ENCODE measurements around the gene EDC4.
"Not testable (repeated sequence)": the region's sequence is repeated elsewhere in the genome, so short reads cannot be mapped to it uniquely, and the experiment has no call there.

Gene EDC4

DNA sequence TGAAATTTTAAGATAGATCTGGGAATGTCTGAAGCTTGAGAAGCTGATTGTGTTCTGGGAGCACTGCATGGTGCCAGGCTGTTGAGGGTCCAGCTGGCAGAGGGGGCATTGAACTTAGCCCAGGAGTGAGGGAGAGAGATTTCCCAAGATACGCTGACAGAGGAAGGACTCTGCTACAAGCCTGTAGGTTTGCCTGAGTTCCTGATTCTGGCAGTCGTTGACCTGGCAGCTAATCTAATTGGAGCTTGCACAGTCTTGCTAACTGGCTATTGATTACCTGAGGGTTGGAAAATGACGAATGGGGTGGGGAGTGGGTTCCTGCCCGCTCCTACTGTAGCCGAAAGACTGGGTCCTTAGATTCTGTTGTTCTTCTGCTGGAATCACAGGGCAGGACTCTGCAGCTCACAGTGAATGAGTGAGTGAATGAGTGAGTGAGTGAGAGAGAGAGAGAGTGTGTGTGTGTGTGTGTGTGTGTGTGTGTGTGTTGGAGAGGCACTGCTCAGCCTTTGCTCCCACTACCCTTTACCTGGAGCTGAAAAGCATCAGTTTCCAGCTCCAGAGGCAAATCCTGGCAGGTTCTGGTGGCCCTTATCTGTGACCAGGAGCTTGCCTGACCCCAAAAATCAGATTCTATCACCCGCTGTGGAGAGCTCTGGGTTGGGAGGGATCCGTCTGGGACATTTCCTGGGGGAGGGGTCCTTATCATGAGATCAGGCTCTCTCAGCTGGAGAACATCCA is 42.1 kb downstream of the EDC4 start:
- no peak for DNase-seq (ENCODE audit: low spot score)

- DNase-seq (ENCODE audit: low spot score), result not testable (repeated sequence)
Observed at GRCh38 chr16:67915496-67915769, 42.6 kb downstream of the EDC4 start.

DNA sequence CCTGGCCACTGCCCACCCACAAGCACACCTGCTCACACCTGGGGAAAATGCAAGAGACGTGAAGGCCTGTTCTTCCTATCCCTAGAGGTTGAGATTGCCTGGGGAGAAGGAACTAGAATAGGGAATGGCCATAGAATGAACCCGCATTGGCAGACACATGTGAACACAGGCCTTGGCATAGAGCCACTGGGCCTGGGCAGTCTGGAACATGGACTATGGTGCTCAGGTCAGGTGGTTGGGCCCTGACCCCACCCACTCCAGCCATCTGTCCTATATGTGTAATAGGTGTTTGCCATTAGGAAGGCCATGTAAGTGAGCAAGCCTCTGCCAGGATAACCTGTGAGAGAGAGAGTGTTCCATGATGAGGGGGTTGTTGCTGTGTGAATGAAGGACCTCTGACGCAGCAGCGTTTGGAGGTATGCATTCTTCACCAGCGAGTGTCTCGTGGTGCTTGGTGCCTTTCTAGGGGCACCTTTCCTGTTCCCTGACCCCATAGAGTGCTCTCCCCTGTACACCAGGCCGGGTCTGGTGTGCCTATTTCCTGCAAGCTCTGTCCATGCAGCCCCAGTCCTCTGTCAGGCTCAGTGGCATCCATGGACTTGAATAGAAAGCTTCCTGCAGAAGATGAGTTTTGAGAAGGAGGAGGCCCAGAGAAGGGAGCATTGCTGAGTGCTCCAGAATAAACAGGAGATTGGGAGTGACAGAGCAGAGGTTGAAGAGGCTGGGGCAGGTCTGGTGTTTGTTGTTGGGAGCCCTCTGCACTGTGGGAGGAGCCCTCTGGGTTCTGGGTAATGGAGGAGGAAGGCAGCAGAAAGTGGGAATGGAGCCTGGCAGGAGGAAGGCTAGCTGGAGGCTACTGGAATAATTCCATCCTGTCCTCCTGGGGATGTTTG is 43.2 kb downstream of the EDC4 start:
- no peak for DNase-seq (ENCODE audit: low spot score)

GRCh38 chr16:67917140-67917851 is 44.4 kb downstream of the EDC4 start:
- DNase-seq (ENCODE audit: low spot score), result no peak

DNA sequence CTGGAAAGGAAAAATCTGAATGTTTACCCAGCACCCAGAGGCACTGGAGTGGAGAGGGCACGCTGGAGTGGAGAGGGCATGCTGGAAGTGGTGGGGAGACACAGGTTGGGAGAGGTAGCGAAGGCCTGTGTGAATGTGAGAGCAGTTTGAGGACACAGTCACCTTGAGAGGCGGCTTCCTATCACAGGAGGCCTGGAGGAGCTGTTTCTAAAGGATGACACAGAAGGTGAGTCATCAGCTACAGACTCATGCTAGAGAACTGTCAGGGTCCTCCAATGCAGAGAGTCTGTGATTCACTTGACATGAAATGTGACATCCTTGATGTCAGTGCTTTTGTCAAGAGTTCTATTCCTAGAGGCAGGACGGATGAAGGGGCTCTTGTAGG is 45.0 kb downstream of the EDC4 start:
- peak; percentile 78 for DNase-seq (ENCODE audit: low spot score)

GRCh38 chr16:67919622-67920221 is 46.9 kb downstream of the EDC4 start:
- no peak for DNase-seq (ENCODE audit: low spot score)

DNA sequence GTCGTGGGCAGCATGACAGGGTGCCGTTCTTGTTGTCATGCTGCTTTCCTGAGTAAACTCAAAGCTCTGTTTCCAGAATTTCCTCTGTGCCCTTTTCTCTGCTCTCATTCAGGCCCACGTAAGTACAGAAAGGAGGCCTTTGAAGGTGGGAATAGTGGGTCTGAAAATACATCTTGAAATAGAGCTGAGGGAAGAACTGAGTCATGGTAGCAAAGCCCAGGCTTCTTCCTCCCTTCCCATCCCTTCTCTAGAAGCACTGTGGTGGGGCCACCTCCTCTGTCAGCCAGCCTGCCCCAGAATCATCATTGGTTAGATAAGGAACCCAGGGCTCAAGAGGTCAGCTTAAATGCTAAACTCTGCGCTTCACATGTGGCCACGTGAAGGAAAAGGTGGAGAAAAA is 49.4 kb downstream of the EDC4 start:
- no peak for DNase-seq (ENCODE audit: low spot score)

GRCh38 chr16:67922740-67923139 is 49.9 kb downstream of the EDC4 start:
- no peak for DNase-seq (ENCODE audit: low spot score)

- no peak for DNase-seq (ENCODE audit: low spot score)
Observed at GRCh38 chr16:67923414-67924116, 50.7 kb downstream of the EDC4 start.

GRCh38 chr16:67924140-67924906 is 51.5 kb downstream of the EDC4 start:
- no peak for DNase-seq (ENCODE audit: low spot score)

- DNase-seq (ENCODE audit: low spot score), result no peak
Observed at GRCh38 chr16:67926181-67926750, 53.4 kb downstream of the EDC4 start.

DNA sequence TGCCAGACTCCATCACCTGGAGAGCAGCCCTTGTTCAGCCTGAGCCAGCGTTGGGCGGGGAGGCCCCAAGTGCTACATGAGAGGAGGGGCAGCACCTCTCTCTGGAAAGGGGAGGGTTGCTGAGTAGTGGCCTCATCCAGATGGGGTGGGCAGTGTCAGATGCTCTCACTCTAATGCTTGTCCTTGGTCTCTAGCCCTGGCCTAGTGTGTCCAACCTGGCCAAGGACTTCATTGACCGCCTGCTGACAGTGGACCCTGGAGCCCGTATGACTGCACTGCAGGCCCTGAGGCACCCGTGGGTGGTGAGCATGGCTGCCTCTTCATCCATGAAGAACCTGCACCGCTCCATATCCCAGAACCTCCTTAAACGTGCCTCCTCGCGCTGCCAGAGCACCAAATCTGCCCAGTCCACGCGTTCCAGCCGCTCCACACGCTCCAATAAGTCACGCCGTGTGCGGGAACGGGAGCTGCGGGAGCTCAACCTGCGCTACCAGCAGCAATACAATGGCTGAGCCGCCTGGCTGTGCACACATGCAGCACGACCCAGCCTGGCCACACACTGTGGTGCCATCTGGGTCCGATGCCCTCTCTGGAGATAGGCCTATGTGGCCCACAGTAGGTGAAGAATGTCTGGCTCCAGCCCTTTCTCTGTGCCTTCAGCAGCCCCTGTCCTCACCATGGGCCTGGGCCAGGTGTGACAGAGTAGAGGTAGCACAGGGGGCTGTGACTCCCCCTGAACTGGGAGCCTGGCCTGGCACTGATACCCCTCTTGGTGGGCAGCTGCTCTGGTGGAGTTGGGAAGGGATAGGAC is 54.5 kb downstream of the EDC4 start:
- no peak for DNase-seq (ENCODE audit: low spot score)

- no peak for DNase-seq (ENCODE audit: low spot score)
Observed at GRCh38 chr16:67928147-67928546, 55.3 kb downstream of the EDC4 start.

DNA sequence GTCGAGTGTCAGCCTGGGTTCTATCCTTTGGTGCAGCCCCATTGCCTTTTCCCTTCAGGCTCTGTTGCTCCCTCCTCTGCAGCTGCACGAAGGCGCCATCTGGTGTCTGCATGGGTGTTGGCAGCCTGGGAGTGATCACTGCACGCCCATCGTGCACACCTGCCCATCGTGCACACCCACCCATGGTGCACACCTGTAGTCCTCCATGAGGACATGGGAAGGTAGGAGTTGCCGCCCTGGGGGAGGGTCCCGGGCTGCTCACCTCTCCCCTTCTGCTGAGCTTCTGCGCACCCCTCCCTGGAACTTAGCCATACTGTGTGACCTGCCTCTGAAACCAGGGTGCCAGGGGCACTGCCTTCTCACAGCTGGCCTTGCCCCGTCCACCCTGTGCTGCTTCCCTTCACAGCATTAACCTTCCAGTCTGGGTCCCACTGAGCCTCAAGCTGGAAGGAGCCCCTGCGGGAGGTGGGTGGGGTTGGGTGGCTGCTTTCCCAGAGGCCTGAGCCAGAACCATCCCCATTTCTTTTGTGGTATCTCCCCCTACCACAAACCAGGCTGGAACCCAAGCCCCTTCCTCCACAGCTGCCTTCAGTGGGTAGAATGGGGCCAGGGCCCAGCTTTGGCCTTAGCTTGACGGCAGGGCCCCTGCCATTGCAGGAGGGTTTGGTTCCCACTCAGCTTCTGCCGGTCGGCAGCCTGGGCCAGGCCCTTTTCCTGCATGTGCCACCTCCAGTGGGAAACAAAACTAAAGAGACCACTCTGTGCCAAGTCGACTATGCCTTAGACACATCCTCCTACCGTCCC is 55.9 kb downstream of the EDC4 start:
- DNase-seq (ENCODE audit: low spot score), result peak; percentile 80

GRCh38 chr16:67930191-67930590 is 57.3 kb downstream of the EDC4 start:
- no peak for DNase-seq (ENCODE audit: low spot score)

- DNase-seq (ENCODE audit: low spot score), result no peak
Observed at GRCh38 chr16:67930678-67931211, 57.9 kb downstream of the EDC4 start.

All from AG08396 (cell line).